HepG2 (cell line): ENCODE measurements around the gene ZNF428. TPM values are rescaled to one million over a fixed set of nuclear protein-coding genes. Genes with fewer than 3 reads are reported as not detected.

ENCODE experiments used
- CREB1 ChIP-seq, 2 experiments: fragments of 450-650 bp in 1 of 2; IDR thresholded peaks; 2 replicates each; pipeline ENCODE4 v1.6.1; 2016 to 2017; ENCODE audit warnings: control low read depth in 1 of 2, mild to moderate bottlenecking in 1 of 2, missing compliant biosample characterization in 1 of 2, missing genetic modification characterization in 1 of 2
- FOXA3 ChIP-seq: IDR thresholded peaks from 2 replicates; pipeline ENCODE4 v1.6.1; 2016; ENCODE audit warnings: missing genetic modification reagents, missing compliant biosample characterization
- U2AF1 ChIP-seq: fragments of 200-400 bp; formaldehyde crosslinking; optimal IDR thresholded peaks from 2 replicates; pipeline ENCODE3; 2017; ENCODE audit warnings: mild to moderate bottlenecking, low read depth, low read length
- polyA plus RNA-seq, 8 experiments: library from polyadenylated mRNA; depleted of rRNA in 3 of 8; stranded (reverse) in 7 of 8; unstranded in 1 of 8; fragments of >200 nt; fragmentation: Illumina TruSeq in 4 of 8; extraction: Trizol in 4 of 8; gene quantifications; 2 replicates each; pipeline versions ENCODE4 v1.2.1 to v1.2.3, GENCODE V29; 2011 to 2016; ENCODE audit warnings: low read depth in 4 of 8, missing spikeins in 1 of 8, mixed read lengths in 1 of 8; ENCODE audit not compliant: insufficient read depth in 1 of 8
- total RNA-seq, 5 experiments: library from RNA; depleted of rRNA; stranded (reverse); fragments of >200 nt; fragmentation: Illumina TruSeq; extraction: Trizol; gene quantifications; 2 replicates each; pipeline ENCODE4 v1.2.3, GENCODE V29; 2016; ENCODE audit warnings: low read depth in 1 of 5
- TF ChIP-seq, protein P1 (sequence below): sonication (generic); formaldehyde crosslinking; IDR thresholded peaks from 2 replicates; pipeline ENCODE4 v1.5.0; 2020; ENCODE audit warnings: mild to moderate bottlenecking, missing genetic modification reagents, borderline replicate concordance
- TF ChIP-seq, protein P2 (sequence below): sonication (generic); formaldehyde crosslinking; IDR thresholded peaks from 2 replicates; pipeline ENCODE4 v1.5.1; 2020; ENCODE audit warnings: mild to moderate bottlenecking, missing genetic modification reagents

Gene ZNF428
- total and polyA plus RNA-seq, 2 of the 13 experiments (the other 11 are each of a cell fraction or from before 2014, with no cell fraction given), result 10.4 to 26.9 TPM

DNA sequence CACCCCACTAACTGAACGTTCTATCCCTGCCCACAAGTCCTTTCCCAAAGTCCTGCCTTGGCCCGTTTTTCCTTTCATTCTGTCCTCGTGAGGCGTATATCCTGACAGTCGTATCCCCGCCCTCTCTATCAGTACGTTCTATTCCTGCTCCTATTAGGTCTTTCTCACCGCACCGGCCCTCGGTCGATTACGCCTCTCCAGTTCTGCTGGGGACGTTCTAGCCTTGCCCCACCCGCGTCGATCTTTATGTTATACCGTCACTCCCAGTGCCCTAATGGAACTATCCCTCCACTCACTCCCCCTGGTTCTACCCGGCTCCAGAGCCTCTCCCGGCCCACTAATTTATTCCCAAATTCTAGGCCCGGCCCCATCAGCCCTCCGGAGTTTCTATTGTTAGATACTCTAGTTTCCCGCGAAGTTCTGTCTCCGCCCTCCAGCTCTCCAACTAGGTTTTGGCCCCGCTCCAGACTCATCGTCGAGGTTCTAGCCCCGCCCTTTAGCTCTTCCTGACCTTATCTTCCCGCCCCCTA, 48.5 kb upstream of the ZNF428 start (continued):
- TF ChIP-seq, protein P1, sequence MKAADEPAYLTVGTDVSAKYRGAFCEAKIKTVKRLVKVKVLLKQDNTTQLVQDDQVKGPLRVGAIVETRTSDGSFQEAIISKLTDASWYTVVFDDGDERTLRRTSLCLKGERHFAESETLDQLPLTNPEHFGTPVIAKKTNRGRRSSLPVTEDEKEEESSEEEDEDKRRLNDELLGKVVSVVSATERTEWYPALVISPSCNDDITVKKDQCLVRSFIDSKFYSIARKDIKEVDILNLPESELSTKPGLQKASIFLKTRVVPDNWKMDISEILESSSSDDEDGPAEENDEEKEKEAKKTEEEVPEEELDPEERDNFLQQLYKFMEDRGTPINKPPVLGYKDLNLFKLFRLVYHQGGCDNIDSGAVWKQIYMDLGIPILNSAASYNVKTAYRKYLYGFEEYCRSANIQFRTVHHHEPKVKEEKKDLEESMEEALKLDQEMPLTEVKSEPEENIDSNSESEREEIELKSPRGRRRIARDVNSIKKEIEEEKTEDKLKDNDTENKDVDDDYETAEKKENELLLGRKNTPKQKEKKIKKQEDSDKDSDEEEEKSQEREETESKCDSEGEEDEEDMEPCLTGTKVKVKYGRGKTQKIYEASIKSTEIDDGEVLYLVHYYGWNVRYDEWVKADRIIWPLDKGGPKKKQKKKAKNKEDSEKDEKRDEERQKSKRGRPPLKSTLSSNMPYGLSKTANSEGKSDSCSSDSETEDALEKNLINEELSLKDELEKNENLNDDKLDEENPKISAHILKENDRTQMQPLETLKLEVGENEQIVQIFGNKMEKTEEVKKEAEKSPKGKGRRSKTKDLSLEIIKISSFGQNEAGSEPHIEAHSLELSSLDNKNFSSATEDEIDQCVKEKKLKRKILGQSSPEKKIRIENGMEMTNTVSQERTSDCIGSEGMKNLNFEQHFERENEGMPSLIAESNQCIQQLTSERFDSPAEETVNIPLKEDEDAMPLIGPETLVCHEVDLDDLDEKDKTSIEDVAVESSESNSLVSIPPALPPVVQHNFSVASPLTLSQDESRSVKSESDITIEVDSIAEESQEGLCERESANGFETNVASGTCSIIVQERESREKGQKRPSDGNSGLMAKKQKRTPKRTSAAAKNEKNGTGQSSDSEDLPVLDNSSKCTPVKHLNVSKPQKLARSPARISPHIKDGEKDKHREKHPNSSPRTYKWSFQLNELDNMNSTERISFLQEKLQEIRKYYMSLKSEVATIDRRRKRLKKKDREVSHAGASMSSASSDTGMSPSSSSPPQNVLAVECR (CRISPR knock-in tag), result 0 out of 2 replicates have a peak, but pooled peaks have one; percentile 15
- no peak for TF ChIP-seq CREB1 (IDR thresholded peaks at IDR 0.05)
- TF ChIP-seq CREB1 (CRISPR knock-in tag; IDR thresholded peaks at IDR 0.05), result peak; percentile 23; the same call in 1 of the 2 replicates
- TF ChIP-seq U2AF1, result no peak
- TF ChIP-seq, protein P2, sequence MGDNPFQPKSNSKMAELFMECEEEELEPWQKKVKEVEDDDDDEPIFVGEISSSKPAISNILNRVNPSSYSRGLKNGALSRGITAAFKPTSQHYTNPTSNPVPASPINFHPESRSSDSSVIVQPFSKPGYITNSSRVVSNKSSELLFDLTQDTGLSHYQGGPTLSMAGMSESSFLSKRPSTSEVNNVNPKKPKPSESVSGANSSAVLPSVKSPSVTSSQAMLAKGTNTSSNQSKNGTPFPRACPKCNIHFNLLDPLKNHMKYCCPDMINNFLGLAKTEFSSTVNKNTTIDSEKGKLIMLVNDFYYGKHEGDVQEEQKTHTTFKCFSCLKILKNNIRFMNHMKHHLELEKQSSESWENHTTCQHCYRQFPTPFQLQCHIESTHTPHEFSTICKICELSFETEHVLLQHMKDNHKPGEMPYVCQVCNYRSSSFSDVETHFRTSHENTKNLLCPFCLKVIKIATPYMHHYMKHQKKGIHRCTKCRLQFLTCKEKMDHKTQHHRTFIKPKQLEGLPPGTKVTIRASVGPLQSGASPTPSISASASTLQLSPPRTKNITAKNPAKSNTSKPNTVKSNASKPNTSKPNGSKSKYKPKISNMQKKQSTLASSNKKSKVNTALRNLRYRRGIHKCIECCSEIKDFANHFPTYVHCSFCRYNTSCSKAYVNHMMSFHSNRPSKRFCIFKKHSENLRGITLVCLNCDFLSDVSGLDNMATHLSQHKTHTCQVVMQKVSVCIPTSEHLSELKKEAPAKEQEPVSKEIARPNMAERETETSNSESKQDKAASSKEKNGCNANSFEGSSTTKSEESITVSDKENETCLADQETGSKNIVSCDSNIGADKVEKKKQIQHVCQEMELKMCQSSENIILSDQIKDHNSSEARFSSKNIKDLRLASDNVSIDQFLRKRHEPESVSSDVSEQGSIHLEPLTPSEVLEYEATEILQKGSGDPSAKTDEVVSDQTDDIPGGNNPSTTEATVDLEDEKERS (CRISPR knock-in tag), result no peak
- no peak for TF ChIP-seq FOXA3 (CRISPR knock-in tag)
